ENCODE data around the gene USP20.

DNA sequence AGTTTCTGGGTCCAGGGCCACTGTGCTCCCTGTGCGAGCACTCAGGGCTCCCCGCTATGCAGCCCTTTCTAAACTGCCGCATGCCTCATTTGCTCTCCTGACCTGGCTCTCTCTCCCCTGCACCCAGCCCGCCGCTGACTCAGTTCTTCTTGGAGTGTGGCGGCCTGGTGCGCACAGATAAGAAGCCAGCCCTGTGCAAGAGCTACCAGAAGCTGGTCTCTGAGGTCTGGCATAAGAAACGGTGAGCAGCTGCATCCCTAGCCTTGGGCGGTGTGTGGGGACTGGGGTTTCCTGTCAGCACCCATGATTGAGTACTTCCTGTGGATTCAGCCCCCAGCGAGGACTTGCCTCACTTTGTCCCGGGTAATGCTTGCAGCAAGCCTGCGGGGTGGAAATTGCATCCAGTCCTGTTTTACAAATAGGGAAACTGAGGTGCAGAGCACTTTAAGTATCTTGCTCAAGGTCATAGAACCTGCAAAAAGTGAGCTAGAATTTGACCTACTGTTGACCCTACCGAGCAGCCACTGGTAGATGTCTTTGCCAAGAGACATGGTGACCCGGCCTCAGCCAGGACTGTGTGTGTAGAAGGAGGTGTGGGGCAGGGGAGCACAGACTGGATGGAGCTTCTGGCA lies 27.9 kb downstream of the USP20 start:
- TF ChIP-seq CTCF (IDR thresholded peaks at IDR 0.05; ENCODE audit: insufficient read depth, low read length, poor library complexity, severe bottlenecking) (no peak), EZH2phosphoT487 (conservative IDR thresholded peaks at IDR 0.05; ENCODE audit: low read length) (no peak)

All from SU-DHL-6 (cell line).